Mesothelial cell of epicardium (in vitro differentiated cells): ENCODE measurements around the gene AMIGO3. TPM values are rescaled to one million over a fixed set of nuclear protein-coding genes. Genes with fewer than 3 reads are reported as not detected.

Experiments
- DNase-seq, 2 experiments: peaks; one replicate each; pipeline ENCODE4 v3.0.0; 2021; ENCODE audit warnings: low spot score in 2 of 2; ENCODE audit not compliant: unreplicated experiment in 2 of 2
- H3K27ac Mint-ChIP-seq: 2 replicates; pipeline ENCODE4 v1.8.0; 2021; ENCODE audit warnings: mixed read lengths
- H3K27me3 Mint-ChIP-seq: 2 replicates; pipeline ENCODE4 v1.8.0; 2021; ENCODE audit warnings: low read depth, mixed read lengths
- H3K36me3 Mint-ChIP-seq: 2 replicates; pipeline ENCODE4 v1.8.0; 2021; ENCODE audit warnings: mixed read lengths
- H3K4me1 Mint-ChIP-seq: 2 replicates; pipeline ENCODE4 v1.8.0; 2021; ENCODE audit warnings: mixed read lengths
- H3K4me3 Mint-ChIP-seq: 2 replicates; pipeline ENCODE4 v1.8.0; 2021; ENCODE audit warnings: mild to moderate bottlenecking, moderate library complexity, mixed read lengths
- H3K9me3 Mint-ChIP-seq: 2 replicates; pipeline ENCODE4 v1.8.0; 2021; ENCODE audit warnings: mixed read lengths
- total RNA-seq: library from RNA; stranded (reverse); gene quantifications from 3 replicates; pipeline ENCODE4 v1.2.1, GENCODE V29; 2021
- TF ChIP-seq, protein P1 (sequence below): fragments of 200-600 bp; sonication (generic); IDR thresholded peaks from one replicate; pipeline ENCODE4 v1.5.0; 2021; ENCODE audit warnings: antibody characterized with exemption; ENCODE audit not compliant: unreplicated experiment

AMIGO3 gene
- total RNA-seq, 1 donor from 2014 or later = 0.78 TPM

DNA sequence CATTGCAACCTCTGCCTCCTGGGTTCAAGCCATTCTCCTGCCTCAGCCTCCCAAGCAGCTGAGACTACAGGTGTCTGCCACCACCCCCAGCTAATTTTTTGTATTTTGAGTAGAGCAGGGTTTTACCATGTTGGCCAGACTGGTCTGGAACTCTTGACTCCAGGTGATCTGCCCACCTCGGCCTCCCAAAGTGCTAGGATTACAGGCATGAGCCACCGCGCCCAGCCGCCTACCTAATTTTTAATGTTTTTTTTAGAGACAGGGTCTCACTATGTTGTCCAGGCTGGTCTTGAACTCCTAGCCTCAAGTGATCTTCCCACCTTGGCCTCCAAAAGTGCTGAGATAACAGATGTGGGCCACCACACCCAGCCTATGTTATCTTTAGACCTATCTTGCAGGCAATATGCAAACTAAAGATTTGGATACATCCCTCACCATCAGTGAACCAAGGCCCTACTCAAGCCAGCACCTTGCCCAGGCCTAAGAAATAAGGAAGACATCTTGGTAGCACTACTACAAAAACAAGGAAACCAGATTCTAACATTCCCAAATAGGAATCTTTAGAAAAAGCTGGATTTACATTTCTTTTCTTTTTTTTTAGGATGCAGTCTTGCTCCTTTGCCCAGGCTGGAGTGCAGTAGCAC lies 10.6 kb upstream of the AMIGO3 start:
- H3K4me3 Mint-ChIP-seq = no peak overlapping the region
- H3K27me3 Mint-ChIP-seq = no peaks in the 10 kb centered on the region
- no peaks in the 10 kb centered on the region for H3K4me1 Mint-ChIP-seq
- TF ChIP-seq, protein P1, sequence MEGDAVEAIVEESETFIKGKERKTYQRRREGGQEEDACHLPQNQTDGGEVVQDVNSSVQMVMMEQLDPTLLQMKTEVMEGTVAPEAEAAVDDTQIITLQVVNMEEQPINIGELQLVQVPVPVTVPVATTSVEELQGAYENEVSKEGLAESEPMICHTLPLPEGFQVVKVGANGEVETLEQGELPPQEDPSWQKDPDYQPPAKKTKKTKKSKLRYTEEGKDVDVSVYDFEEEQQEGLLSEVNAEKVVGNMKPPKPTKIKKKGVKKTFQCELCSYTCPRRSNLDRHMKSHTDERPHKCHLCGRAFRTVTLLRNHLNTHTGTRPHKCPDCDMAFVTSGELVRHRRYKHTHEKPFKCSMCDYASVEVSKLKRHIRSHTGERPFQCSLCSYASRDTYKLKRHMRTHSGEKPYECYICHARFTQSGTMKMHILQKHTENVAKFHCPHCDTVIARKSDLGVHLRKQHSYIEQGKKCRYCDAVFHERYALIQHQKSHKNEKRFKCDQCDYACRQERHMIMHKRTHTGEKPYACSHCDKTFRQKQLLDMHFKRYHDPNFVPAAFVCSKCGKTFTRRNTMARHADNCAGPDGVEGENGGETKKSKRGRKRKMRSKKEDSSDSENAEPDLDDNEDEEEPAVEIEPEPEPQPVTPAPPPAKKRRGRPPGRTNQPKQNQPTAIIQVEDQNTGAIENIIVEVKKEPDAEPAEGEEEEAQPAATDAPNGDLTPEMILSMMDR = no peak
- DNase-seq = no peak
- no peaks in the 10 kb centered on the region for H3K9me3 Mint-ChIP-seq
- H3K36me3 Mint-ChIP-seq = peaks cover 23% of the 10 kb centered on the region
- H3K27ac Mint-ChIP-seq = no peak overlapping the region

- no peaks in the 10 kb centered on the region for H3K27me3 Mint-ChIP-seq
- no peak overlapping the region for H3K4me3 Mint-ChIP-seq
- H3K4me1 Mint-ChIP-seq = peaks cover 7% of the 10 kb centered on the region
- H3K36me3 Mint-ChIP-seq = peaks cover 16% of the 10 kb centered on the region
- TF ChIP-seq, protein P1 = no peak
- H3K27ac Mint-ChIP-seq = no peak overlapping the region
- H3K9me3 Mint-ChIP-seq = no peaks in the 10 kb centered on the region
- no peak for DNase-seq
Measured at GRCh38 chr3:49727924-49728361, 8.5 kb upstream of the AMIGO3 start.

- no peak overlapping the region for H3K4me3 Mint-ChIP-seq
- no peaks in the 10 kb centered on the region for H3K27me3 Mint-ChIP-seq
- H3K36me3 Mint-ChIP-seq = peaks cover 10% of the 10 kb centered on the region
Measured at GRCh38 chr3:49727154-49727923, 7.9 kb upstream of the AMIGO3 start.

DNA sequence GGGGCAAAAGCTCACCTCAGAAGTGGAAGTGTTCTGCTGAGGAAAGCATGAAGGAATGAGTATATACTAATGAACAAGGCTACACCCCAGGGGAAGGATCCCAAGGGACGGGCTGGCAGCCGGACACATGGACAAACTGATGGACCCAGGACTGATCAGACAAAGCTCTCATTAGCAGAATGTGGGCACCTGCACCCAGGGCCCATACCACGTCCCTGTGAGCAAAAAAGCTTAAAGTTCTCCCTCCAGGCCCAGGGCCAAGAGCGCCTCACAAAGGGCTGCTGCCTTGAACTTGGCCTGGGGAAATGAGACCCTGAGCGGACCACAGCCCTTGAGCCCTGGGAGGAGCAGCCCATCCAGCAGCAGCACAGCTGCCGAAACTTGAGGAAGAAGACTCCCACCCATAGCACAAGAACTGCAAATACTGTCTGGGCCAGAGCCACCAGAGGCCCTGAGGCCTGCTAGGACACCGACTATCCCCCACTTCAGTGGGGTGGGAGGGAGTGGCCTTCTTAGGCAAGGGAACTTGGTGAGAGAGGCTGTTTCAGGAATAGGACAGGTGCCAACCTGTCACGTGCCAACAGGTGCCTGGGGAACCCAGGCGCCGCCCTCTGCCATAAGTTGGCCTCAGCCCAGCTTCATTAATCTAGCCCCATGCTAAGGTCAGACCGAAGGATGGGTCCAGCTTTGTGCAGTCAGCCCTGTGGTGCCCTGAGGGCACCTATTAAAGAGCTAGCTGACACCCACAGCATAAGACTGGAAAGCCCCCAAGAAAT lies 6.6 kb upstream of the AMIGO3 start:
- Mint-ChIP-seq H3K4me1 (peaks cover 13% of the 10 kb centered on the region), H3K4me3 (no peak overlapping the region), H3K36me3 (peaks cover 6% of the 10 kb centered on the region), H3K27ac (no peak overlapping the region), H3K9me3 (no peaks in the 10 kb centered on the region), H3K27me3 (no peaks in the 10 kb centered on the region)
- TF ChIP-seq, protein P1 = no peak
- DNase-seq = no peak

More at GRCh38 chr3:49727154-49727923, 7.9 kb upstream of the AMIGO3 start:
- no peak overlapping the region for H3K27ac Mint-ChIP-seq
- H3K9me3 Mint-ChIP-seq = no peaks in the 10 kb centered on the region
- peaks cover 13% of the 10 kb centered on the region for H3K4me1 Mint-ChIP-seq
- TF ChIP-seq, protein P1 = no peak
- no peak for DNase-seq

- Mint-ChIP-seq H3K27me3 (no peaks in the 10 kb centered on the region), H3K4me3 (peak overlapping the region; percentile 95), H3K4me1 (peaks cover 17% of the 10 kb centered on the region), H3K36me3 (peaks cover 2% of the 10 kb centered on the region), H3K27ac (peak overlapping the region; percentile 100), H3K9me3 (no peaks in the 10 kb centered on the region)
- no peak for DNase-seq
- TF ChIP-seq, protein P1 = no peak
Measured at GRCh38 chr3:49724586-49724985, 5.1 kb upstream of the AMIGO3 start.
